ENCODE data around the gene GP2. TPM values are rescaled to one million over a fixed set of nuclear protein-coding genes. Genes with fewer than 3 reads are reported as not detected.

GP2 gene
- total RNA-seq, 4 donors from 2014 or later, result 9.1 to 23.9 (median 12.0) TPM

- TF ChIP-seq, protein P1, sequence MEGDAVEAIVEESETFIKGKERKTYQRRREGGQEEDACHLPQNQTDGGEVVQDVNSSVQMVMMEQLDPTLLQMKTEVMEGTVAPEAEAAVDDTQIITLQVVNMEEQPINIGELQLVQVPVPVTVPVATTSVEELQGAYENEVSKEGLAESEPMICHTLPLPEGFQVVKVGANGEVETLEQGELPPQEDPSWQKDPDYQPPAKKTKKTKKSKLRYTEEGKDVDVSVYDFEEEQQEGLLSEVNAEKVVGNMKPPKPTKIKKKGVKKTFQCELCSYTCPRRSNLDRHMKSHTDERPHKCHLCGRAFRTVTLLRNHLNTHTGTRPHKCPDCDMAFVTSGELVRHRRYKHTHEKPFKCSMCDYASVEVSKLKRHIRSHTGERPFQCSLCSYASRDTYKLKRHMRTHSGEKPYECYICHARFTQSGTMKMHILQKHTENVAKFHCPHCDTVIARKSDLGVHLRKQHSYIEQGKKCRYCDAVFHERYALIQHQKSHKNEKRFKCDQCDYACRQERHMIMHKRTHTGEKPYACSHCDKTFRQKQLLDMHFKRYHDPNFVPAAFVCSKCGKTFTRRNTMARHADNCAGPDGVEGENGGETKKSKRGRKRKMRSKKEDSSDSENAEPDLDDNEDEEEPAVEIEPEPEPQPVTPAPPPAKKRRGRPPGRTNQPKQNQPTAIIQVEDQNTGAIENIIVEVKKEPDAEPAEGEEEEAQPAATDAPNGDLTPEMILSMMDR (IDR thresholded peaks at IDR 0.05), result no peak
- no peak for TF ChIP-seq POLR2A (IDR thresholded peaks at IDR 0.05)
- DNase-seq, result no peak
Observed at GRCh38 chr16:20298452-20298851, 28.9 kb downstream of the GP2 start.

DNA sequence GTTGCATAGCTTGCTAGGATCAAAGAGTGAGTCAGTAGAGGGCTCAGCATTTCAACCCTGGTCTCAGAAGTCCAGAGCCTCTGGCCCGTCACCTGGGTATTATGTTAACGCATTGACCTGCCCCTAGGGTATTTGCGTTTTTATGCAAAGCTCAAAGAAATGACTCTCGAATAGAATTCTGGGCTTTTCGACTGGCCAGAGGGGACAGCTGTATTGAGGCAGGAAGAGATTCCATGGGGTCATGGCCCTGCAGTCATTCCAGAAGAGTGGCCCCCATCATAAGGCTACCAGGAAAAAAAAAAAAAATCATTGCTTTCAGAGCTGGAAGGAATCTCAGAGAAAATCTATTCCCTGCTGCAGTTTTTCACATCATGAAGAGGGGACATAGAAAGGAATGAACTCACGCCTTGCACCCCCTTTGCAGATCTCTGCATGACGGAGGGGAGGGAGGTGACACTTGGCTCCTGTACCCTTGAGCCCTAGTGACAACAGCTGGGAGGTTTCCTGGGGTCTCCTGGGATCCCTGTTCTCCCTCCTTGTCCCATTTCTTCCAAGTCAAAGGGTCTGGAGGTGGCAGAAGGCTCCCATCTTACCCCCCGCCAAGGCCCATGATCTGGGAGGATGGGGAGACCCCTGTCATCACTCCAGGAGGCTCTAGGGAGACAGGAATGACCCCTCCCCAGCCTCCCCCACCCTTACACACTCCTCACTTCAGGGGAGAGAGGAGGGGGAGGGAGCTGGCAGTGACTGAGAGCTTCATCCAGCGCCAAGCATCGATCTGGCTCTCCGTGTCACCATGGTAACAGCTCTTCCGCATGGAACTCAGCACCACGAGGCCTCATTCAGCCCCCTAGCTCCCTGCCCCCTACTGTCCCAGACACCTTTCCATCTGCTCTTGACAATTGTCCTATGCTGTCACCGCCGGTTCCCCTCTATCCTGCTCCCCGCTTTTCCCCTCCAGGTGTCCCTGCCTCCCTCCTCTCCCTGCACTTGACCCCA, 35.8 kb downstream of the GP2 start:
- TF ChIP-seq, protein P1 (IDR thresholded peaks at IDR 0.05), result no peak
- no peak for TF ChIP-seq POLR2A (IDR thresholded peaks at IDR 0.05)
- no peaks in the 10 kb centered on the region for H3K36me3 ChIP-seq

More at GRCh38 chr16:20298452-20298851, 28.9 kb downstream of the GP2 start:
- H3K27me3 ChIP-seq, result no peaks in the 10 kb centered on the region
- H3K27ac ChIP-seq, result no peak overlapping the region
- no peaks in the 10 kb centered on the region for H3K36me3 ChIP-seq
- no peak overlapping the region for H3K4me3 ChIP-seq
- no peaks in the 10 kb centered on the region for H3K9me3 ChIP-seq
- H3K4me1 ChIP-seq, result no peaks in the 10 kb centered on the region

DNA sequence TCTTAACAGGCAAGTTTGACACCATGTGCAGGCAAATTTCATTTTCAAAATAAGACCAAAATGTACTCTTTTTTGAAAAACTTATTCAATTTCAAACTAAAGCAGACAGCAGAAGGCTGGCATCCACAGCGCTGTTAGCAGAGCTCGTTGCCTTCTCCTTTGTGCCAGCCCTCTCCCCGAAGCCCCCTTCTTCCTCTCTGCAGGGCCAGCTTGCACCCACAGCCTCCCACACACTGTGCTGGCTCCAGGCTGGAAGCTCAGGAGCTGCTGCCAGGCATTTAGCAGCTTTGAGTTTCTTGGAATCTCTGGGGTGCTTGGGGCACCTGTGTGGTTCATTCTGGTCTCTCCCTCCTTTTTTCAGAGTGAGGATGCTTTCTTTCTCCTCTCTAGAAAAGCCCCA, 37.7 kb downstream of the GP2 start:
- Histone ChIP-seq H3K4me3 (no peak overlapping the region), H3K27ac (no peak overlapping the region), H3K4me1 (no peaks in the 10 kb centered on the region), H3K9me3 (no peaks in the 10 kb centered on the region), H3K36me3 (no peaks in the 10 kb centered on the region), H3K27me3 (no peaks in the 10 kb centered on the region)
- no peak for DNase-seq
- TF ChIP-seq, protein P1 (IDR thresholded peaks at IDR 0.05), result no peak
- TF ChIP-seq POLR2A (IDR thresholded peaks at IDR 0.05), result no peak

More for the DNA sequence above, 35.8 kb downstream of the GP2 start:
- no peaks in the 10 kb centered on the region for H3K4me1 ChIP-seq
- no peak overlapping the region for H3K27ac ChIP-seq
- no peak for DNase-seq
- no peaks in the 10 kb centered on the region for H3K27me3 ChIP-seq
- H3K9me3 ChIP-seq, result no peaks in the 10 kb centered on the region
- H3K4me3 ChIP-seq, result no peak overlapping the region

GRCh38 chr16:20285993-20286499, 41.3 kb downstream of the GP2 start:
- H3K36me3 ChIP-seq, result no peaks in the 10 kb centered on the region
- H3K27ac ChIP-seq, result no peak overlapping the region
- H3K4me3 ChIP-seq, result no peak overlapping the region

GRCh38 chr16:20280259-20280658, 47.1 kb downstream of the GP2 start:
- H3K27me3 ChIP-seq, result no peaks in the 10 kb centered on the region
- no peaks in the 10 kb centered on the region for H3K4me1 ChIP-seq
- no peak overlapping the region for H3K27ac ChIP-seq
- no peaks in the 10 kb centered on the region for H3K9me3 ChIP-seq
- no peak overlapping the region for H3K4me3 ChIP-seq
- DNase-seq, result no peak
- TF ChIP-seq, protein P1 (IDR thresholded peaks at IDR 0.05), result no peak
- no peak for TF ChIP-seq POLR2A (IDR thresholded peaks at IDR 0.05)
- no peaks in the 10 kb centered on the region for H3K36me3 ChIP-seq

More at GRCh38 chr16:20285993-20286499, 41.3 kb downstream of the GP2 start:
- DNase-seq, result no peak
- Histone ChIP-seq H3K4me1 (no peaks in the 10 kb centered on the region), H3K27me3 (no peaks in the 10 kb centered on the region), H3K9me3 (no peaks in the 10 kb centered on the region)
- TF ChIP-seq POLR2A (IDR thresholded peaks at IDR 0.05), result no peak
- TF ChIP-seq, protein P1 (IDR thresholded peaks at IDR 0.05), result no peak
